HCT116 (cell line): ENCODE results near the gene KRT26. TPM values are rescaled to one million over a fixed set of nuclear protein-coding genes. Genes with fewer than 3 reads are reported as not detected.
"Not testable (repeated sequence)": the region's sequence is repeated elsewhere in the genome, so short reads cannot be mapped to it uniquely, and the experiment has no call there.

ENCODE experiments used
- ATAC-seq: fragments of 200-7000 bp; cut with Tn5 transposase; 2 replicates; pipeline ENCODE4 v1.9.1; 2020; ENCODE audit warnings: mild to moderate bottlenecking, moderate library complexity
- BruUV-seq: library from RNA; stranded (reverse); fragments of 400-500 nt; replicated peaks from 2 replicates; lab custom pipeline; 2021; lab: Mats Ljungman, UMichigan
- CTCF ChIA-PET: fragments of 300-600 bp; sonication (Branson Sonifier 250); formaldehyde crosslinking; loops from one replicate; lab custom pipeline; 2021; ENCODE audit warnings: antibody characterized with exemption; lab: Charles Lee
- POLR2A ChIA-PET: fragments of 300-600, 350-600 bp; sonication (Branson Sonifier 250); formaldehyde crosslinking; loops from one replicate; lab custom pipeline; 2021; ENCODE audit warnings: antibody characterized with exemption; lab: Charles Lee
- RAD21 ChIA-PET, 2 experiments: fragments of 300-600 bp; sonication (Branson Sonifier 250); formaldehyde crosslinking; loops; one replicate each; lab custom pipeline; 2023; ENCODE audit warnings: low total read pairs in 2 of 2; ENCODE audit not compliant: uncharacterized antibody in 2 of 2, unreplicated experiment in 2 of 2, low non-redundant PET in 1 of 2; lab: Charles Lee
- DNase-seq: peaks from one replicate; pipeline ENCODE4 v3.0.0-alpha.2; 2010; ENCODE audit warnings: low read depth, low spot score
- H2AFZ ChIP-seq: fragments of 200-600 bp; shearing (Covaris generic), sonication (generic); 2 replicates; pipeline ENCODE4 v1.6.1; 2017; ENCODE audit warnings: low read depth, mixed run types, mixed read lengths, antibody characterized with exemption, low read length; ENCODE audit not compliant: poor library complexity, severe bottlenecking
- H3K27ac ChIP-seq: 2 replicates; pipeline ENCODE4 v1.5.1; 2012; ENCODE audit warnings: low read depth, low read length
- H3K27me3 ChIP-seq: fragments of 200-600 bp; sonication (generic); 2 replicates; pipeline ENCODE4 v1.6.1; 2016; ENCODE audit warnings: mixed run types, low read length, mixed read lengths; ENCODE audit not compliant: insufficient read depth
- H3K36me3 ChIP-seq, 2 experiments: fragments of 200-500 bp in 1 of 2; fragments of 200-600 bp in 1 of 2; sonication (Bioruptor generic) in 1 of 2; sonication (generic) in 1 of 2; 2 replicates each; pipeline versions ENCODE4 v1.5.1 to v1.6.1; 2014 to 2016; ENCODE audit warnings: low read length in 2 of 2, inconsistent platforms in 1 of 2, mixed read lengths in 1 of 2, mixed run types in 1 of 2; ENCODE audit not compliant: insufficient read depth in 2 of 2, control insufficient read depth in 1 of 2
- H3K4me1 ChIP-seq, 2 experiments: fragments of 200-600 bp in 1 of 2; sonication (generic) in 1 of 2; 2 replicates each; pipeline versions ENCODE4 v1.5.1 to v1.6.1; 2012 to 2017; ENCODE audit warnings: low read length in 2 of 2, inconsistent platforms in 1 of 2, mild to moderate bottlenecking in 1 of 2, mixed read lengths in 1 of 2, mixed run types in 1 of 2, moderate library complexity in 1 of 2; ENCODE audit not compliant: insufficient read depth in 2 of 2, control insufficient read depth in 1 of 2
- H3K4me2 ChIP-seq: fragments of 200-600 bp; sonication (generic); 2 replicates; pipeline ENCODE4 v1.6.1; 2017; ENCODE audit warnings: mixed run types, low read length, mixed read lengths
- H3K4me3 ChIP-seq, 2 experiments: fragments of 200-600 bp in 1 of 2; sonication (generic) in 1 of 2; replicated peaks in 1 of 2; 2 replicates each; pipeline ENCODE4 v1.5.1; 2011 to 2016; ENCODE audit warnings: low read length in 2 of 2, control low read depth in 1 of 2, low read depth in 1 of 2, mild to moderate bottlenecking in 1 of 2, mixed read lengths in 1 of 2, mixed run types in 1 of 2
- H3K79me2 ChIP-seq: fragments of 200-600 bp; sonication (generic); 2 replicates; pipeline ENCODE4 v1.6.1; 2017; ENCODE audit warnings: mild to moderate bottlenecking, mixed run types, low read length, moderate library complexity, mixed read lengths; ENCODE audit not compliant: insufficient read depth
- H3K9ac ChIP-seq: fragments of 200-600 bp; sonication (generic); 2 replicates; pipeline ENCODE4 v1.6.1; 2016; ENCODE audit warnings: low read length, mixed read lengths
- H3K9me2 ChIP-seq: fragments of 200-600 bp; sonication (generic), shearing (Covaris generic); 2 replicates; pipeline ENCODE4 v1.6.1; 2017; ENCODE audit warnings: mixed run types, mild to moderate bottlenecking, moderate library complexity; ENCODE audit not compliant: insufficient read depth
- H3K9me3 ChIP-seq, 2 experiments: fragments of 200-500 bp in 1 of 2; fragments of 200-600 bp in 1 of 2; sonication (Bioruptor generic) in 1 of 2; sonication (generic) in 1 of 2; 2 replicates each; pipeline ENCODE4 v1.6.1; 2014 to 2017; ENCODE audit warnings: low read length in 2 of 2, mixed read lengths in 2 of 2, inconsistent platforms in 1 of 2, low read depth in 1 of 2, mild to moderate bottlenecking in 1 of 2, mixed run types in 1 of 2, moderate library complexity in 1 of 2; ENCODE audit not compliant: control insufficient read depth in 1 of 2, insufficient read depth in 1 of 2
- H4K20me1 ChIP-seq: fragments of 200-600 bp; sonication (generic), shearing (Covaris generic); 2 replicates; pipeline ENCODE4 v1.6.1; 2017; ENCODE audit warnings: mixed run types, mild to moderate bottlenecking, moderate library complexity; ENCODE audit not compliant: insufficient read depth
- CEBPB ChIP-seq: IDR thresholded peaks from 2 replicates; pipeline ENCODE4 v1.6.1; 2012; ENCODE audit warnings: low read depth
- EGR1 ChIP-seq: IDR thresholded peaks from 2 replicates; pipeline ENCODE4 v1.6.1; 2012; ENCODE audit warnings: low read depth
- ELF1 ChIP-seq: IDR thresholded peaks from 2 replicates; pipeline ENCODE4 v1.6.1; 2012; ENCODE audit warnings: low read depth, borderline replicate concordance
- EZH2phosphoT487 ChIP-seq: fragments of 200-600 bp; IDR thresholded peaks from 2 replicates; pipeline ENCODE4 v1.6.1; 2018; ENCODE audit warnings: antibody characterized with exemption, borderline replicate concordance
- FOSL1 ChIP-seq: IDR thresholded peaks from 2 replicates; pipeline ENCODE4 v1.6.1; 2012; ENCODE audit warnings: low read depth
- JUND ChIP-seq: IDR thresholded peaks from 2 replicates; pipeline ENCODE4 v1.6.1; 2012
- POLR2A ChIP-seq: IDR thresholded peaks from 2 replicates; pipeline ENCODE4 v1.7.0; 2011; ENCODE audit warnings: borderline replicate concordance; ENCODE audit not compliant: insufficient read depth, insufficient read length; ENCODE audit errors: extremely low read depth
- POLR2AphosphoS5 ChIP-seq: IDR thresholded peaks from 2 replicates; pipeline ENCODE4 v1.6.1; 2011; ENCODE audit warnings: mild to moderate bottlenecking, low read depth, low read length, moderate library complexity
- RAD21 ChIP-seq: IDR thresholded peaks from 2 replicates; pipeline ENCODE4 v1.6.1; 2012; ENCODE audit warnings: low read depth, mild to moderate bottlenecking
- SP1 ChIP-seq: IDR thresholded peaks from 2 replicates; pipeline ENCODE4 v1.6.1; 2012; ENCODE audit warnings: low read depth
- SRF ChIP-seq: IDR thresholded peaks from 2 replicates; pipeline ENCODE4 v1.6.1; 2012; ENCODE audit warnings: low read depth
- TCF7L2 ChIP-seq: IDR thresholded peaks from 2 replicates; pipeline ENCODE4 v1.7.0; 2011; ENCODE audit warnings: borderline replicate concordance, inconsistent platforms; ENCODE audit not compliant: insufficient read depth, insufficient read length; ENCODE audit errors: extremely low read depth
- YY1 ChIP-seq: IDR thresholded peaks from 2 replicates; pipeline ENCODE4 v1.6.1; 2011; ENCODE audit warnings: low read length, low read depth, moderate library complexity, mild to moderate bottlenecking; ENCODE audit not compliant: insufficient replicate concordance; ENCODE audit errors: extremely low read depth
- ZBTB33 ChIP-seq: IDR thresholded peaks from 2 replicates; pipeline ENCODE4 v1.6.1; 2011; ENCODE audit warnings: mild to moderate bottlenecking, low read length, moderate library complexity; ENCODE audit not compliant: insufficient replicate concordance; ENCODE audit errors: extremely low read depth
- ZFX ChIP-seq: fragments of 450-650 bp; IDR thresholded peaks from 2 replicates; pipeline ENCODE4 v1.6.1; 2017
- ZNF274 ChIP-seq: fragments of 200-500 bp; sonication (Bioruptor generic); IDR thresholded peaks from 2 replicates; pipeline ENCODE4 v1.6.1; 2014; ENCODE audit warnings: mild to moderate bottlenecking, low read depth, low read length, inconsistent platforms
- intact Hi-C: fragments of 100-400 bp; cut with micrococcal nuclease; formaldehyde crosslinking; loops from 2 replicates; pipeline ENCODE4 v1.10.0; 2022
- total RNA-seq: library from RNA; stranded (reverse); gene quantifications from one replicate; pipeline ENCODE4 v1.2.1, GENCODE V29; 2021; ENCODE audit not compliant: unreplicated experiment
- TF ChIP-seq, protein P1 (sequence below), 3 experiments: fragments of 200-600 bp in 1 of 3; sonication (generic) in 1 of 3; IDR thresholded peaks in 2 of 3; conservative IDR thresholded peaks in 1 of 3; 2 replicates each; pipeline ENCODE4 v1.5.1; 2012 to 2017; ENCODE audit warnings: low read depth in 2 of 3, low read length in 2 of 3, antibody characterized with exemption in 1 of 3, borderline replicate concordance in 1 of 3, control low read depth in 1 of 3, mild to moderate bottlenecking in 1 of 3, mixed read lengths in 1 of 3, mixed run types in 1 of 3, moderate library complexity in 1 of 3; ENCODE audit not compliant: insufficient read depth in 1 of 3

The KRT26 gene
- total RNA-seq, 1 experiment from 2014 or later: not detected

- H3K27me3 ChIP-seq, RAD21 ChIA-PET, H3K9ac ChIP-seq, POLR2A ChIA-PET, H4K20me1 ChIP-seq, H3K4me3 ChIP-seq, H3K36me3 ChIP-seq, intact Hi-C loops, DNase-seq, H3K9me3 ChIP-seq, BruUV-seq, H3K4me1 ChIP-seq, H3K27ac ChIP-seq, H3K9me2 ChIP-seq, ATAC-seq, H3K4me2 ChIP-seq, H2AFZ ChIP-seq, H3K79me2 ChIP-seq, CTCF ChIA-PET: not testable (repeated sequence)
Measured at GRCh38 chr17:40748666-40749065, 23.3 kb downstream of the KRT26 start.

GRCh38 chr17:40738553-40738952 is 33.4 kb downstream of the KRT26 start:
- DNase-seq: no peak
- Histone ChIP-seq H3K4me1 (no peaks in the 10 kb centered on the region), H3K36me3 (no peaks in the 10 kb centered on the region), H3K27ac (no peak overlapping the region), H3K9me2 (no peaks in the 10 kb centered on the region), H3K9me3 (no peaks in the 10 kb centered on the region), H2AFZ (no peak overlapping the region), H3K9ac (no peak overlapping the region), H3K79me2 (no peaks in the 10 kb centered on the region), H3K4me3 (no peak overlapping the region), H4K20me1 (no peaks in the 10 kb centered on the region), H3K4me2 (no peak overlapping the region), H3K27me3 (no peaks in the 10 kb centered on the region)
- intact Hi-C loops: no loop called here
- POLR2A ChIA-PET: no interaction called here
- ATAC-seq: no peak
- no TSS peak for BruUV-seq
- CTCF ChIA-PET: no interaction called here
- RAD21 ChIA-PET: no interaction called here
- TF ChIP-seq POLR2A: no peak
- no peak for TF ChIP-seq ELF1
- TF ChIP-seq CEBPB: no peak
- no peak for TF ChIP-seq ZFX
- TF ChIP-seq EZH2phosphoT487: no peak
- no peak for TF ChIP-seq TCF7L2
- no peak for TF ChIP-seq EGR1
- no peak for TF ChIP-seq SP1
- no peak for TF ChIP-seq JUND
- no peak for TF ChIP-seq SRF
- no peak for TF ChIP-seq YY1
- TF ChIP-seq FOSL1: no peak
- no peak for TF ChIP-seq RAD21
- TF ChIP-seq ZBTB33: no peak
- TF ChIP-seq POLR2AphosphoS5: no peak
- TF ChIP-seq ZNF274: no peak
- TF ChIP-seq, protein P1, sequence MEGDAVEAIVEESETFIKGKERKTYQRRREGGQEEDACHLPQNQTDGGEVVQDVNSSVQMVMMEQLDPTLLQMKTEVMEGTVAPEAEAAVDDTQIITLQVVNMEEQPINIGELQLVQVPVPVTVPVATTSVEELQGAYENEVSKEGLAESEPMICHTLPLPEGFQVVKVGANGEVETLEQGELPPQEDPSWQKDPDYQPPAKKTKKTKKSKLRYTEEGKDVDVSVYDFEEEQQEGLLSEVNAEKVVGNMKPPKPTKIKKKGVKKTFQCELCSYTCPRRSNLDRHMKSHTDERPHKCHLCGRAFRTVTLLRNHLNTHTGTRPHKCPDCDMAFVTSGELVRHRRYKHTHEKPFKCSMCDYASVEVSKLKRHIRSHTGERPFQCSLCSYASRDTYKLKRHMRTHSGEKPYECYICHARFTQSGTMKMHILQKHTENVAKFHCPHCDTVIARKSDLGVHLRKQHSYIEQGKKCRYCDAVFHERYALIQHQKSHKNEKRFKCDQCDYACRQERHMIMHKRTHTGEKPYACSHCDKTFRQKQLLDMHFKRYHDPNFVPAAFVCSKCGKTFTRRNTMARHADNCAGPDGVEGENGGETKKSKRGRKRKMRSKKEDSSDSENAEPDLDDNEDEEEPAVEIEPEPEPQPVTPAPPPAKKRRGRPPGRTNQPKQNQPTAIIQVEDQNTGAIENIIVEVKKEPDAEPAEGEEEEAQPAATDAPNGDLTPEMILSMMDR (IDR thresholded peaks at IDR 0.05 in 2 of 3, conservative IDR thresholded peaks at IDR 0.05 in 1 of 3; ENCODE audit: borderline replicate concordance in 1 of 3, insufficient read depth in 1 of 3, low read depth in 2 of 3, low read length in 2 of 3): no peak
